OCI-LY1 (cell line): ENCODE measurements around the gene ADAT1.

Experiments
- EZH2 ChIP-seq: fragments of 200-600 bp; sonication (generic), shearing (Covaris generic); IDR thresholded peaks from 2 replicates; pipeline ENCODE4 v1.8.0; 2017; ENCODE audit warnings: borderline replicate concordance, mixed run types, mild to moderate bottlenecking, antibody characterized with exemption, low read length, moderate library complexity, mixed read lengths
- TF ChIP-seq, protein P1 (sequence below): fragments of 200-600 bp; sonication (generic), shearing (Covaris generic); IDR thresholded peaks from 2 replicates; pipeline ENCODE4 v1.5.1; 2017; ENCODE audit warnings: mild to moderate bottlenecking, antibody characterized with exemption, low read length, moderate library complexity, mixed read lengths

DNA sequence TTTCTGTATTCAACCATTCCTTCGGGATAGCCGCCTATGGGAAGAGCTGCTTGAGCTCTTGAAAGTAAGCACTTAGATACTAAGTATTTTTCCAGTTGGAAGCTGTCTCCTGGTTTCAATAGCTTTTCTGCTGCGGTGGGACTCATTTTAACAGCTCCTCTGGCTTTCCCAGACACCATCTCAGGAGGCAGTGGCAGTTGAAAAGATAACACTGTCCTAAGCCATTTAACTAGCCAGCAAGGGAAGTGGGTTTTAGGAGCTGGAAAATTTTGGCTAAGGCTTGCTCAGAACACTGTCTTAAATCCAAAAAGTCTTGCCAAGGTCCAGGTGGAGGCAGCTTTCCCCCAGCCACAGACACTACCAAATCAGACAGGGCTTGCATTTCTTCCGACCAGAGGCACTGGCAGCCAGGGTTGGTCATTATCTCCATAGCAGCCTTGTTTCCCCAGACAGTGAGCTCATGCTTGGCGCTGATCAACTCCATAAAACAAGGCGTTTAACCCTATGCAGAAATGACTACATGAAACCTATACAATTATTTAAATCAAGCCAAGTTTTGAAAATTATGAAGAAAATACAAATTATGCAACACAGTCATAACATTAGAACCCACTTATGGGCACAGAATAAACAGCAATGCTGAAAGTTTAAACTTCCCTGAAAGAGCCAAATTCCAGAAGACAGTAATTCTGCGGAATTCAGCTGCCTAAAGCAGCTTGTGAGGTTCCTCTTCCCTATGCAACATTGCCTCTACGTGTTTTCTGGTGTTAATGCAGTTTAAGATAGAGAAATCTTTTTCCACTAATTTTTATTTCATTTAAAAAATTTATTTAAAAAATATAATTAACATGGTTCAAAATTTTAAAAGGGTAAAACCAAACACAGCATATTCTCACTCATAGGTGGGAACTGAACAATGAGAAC is 31.9 kb downstream of the ADAT1 start:
- TF ChIP-seq, protein P1, sequence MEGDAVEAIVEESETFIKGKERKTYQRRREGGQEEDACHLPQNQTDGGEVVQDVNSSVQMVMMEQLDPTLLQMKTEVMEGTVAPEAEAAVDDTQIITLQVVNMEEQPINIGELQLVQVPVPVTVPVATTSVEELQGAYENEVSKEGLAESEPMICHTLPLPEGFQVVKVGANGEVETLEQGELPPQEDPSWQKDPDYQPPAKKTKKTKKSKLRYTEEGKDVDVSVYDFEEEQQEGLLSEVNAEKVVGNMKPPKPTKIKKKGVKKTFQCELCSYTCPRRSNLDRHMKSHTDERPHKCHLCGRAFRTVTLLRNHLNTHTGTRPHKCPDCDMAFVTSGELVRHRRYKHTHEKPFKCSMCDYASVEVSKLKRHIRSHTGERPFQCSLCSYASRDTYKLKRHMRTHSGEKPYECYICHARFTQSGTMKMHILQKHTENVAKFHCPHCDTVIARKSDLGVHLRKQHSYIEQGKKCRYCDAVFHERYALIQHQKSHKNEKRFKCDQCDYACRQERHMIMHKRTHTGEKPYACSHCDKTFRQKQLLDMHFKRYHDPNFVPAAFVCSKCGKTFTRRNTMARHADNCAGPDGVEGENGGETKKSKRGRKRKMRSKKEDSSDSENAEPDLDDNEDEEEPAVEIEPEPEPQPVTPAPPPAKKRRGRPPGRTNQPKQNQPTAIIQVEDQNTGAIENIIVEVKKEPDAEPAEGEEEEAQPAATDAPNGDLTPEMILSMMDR, result no peak
- no peak for TF ChIP-seq EZH2
